Progenitor cell of endocrine pancreas (in vitro differentiated cells): ENCODE results near the gene SPIRE1. TPM values are rescaled to one million over a fixed set of nuclear protein-coding genes. Genes with fewer than 3 reads are reported as not detected.

Experiments used
- DNase-seq: peaks from one replicate; pipeline ENCODE4 v3.0.0; 2021; ENCODE audit warnings: low spot score; ENCODE audit not compliant: unreplicated experiment
- H3K27ac Mint-ChIP-seq: 2 replicates; pipeline ENCODE4 v1.8.0; 2021; ENCODE audit warnings: mild to moderate bottlenecking, moderate library complexity, mixed read lengths
- H3K27me3 Mint-ChIP-seq: 2 replicates; pipeline ENCODE4 v1.8.0; 2021; ENCODE audit warnings: mixed read lengths
- H3K36me3 Mint-ChIP-seq: 2 replicates; pipeline ENCODE4 v1.8.0; 2022; ENCODE audit warnings: mixed read lengths; ENCODE audit not compliant: insufficient read depth
- H3K4me1 Mint-ChIP-seq: 2 replicates; pipeline ENCODE4 v1.8.0; 2021; ENCODE audit warnings: low read depth, mixed read lengths
- H3K4me3 Mint-ChIP-seq: 2 replicates; pipeline ENCODE4 v1.8.0; 2021; ENCODE audit warnings: low read depth, mild to moderate bottlenecking, moderate library complexity, mixed read lengths
- H3K9me3 Mint-ChIP-seq: 2 replicates; pipeline ENCODE4 v1.8.0; 2021; ENCODE audit warnings: low read depth, mixed read lengths
- total RNA-seq: library from RNA; stranded (reverse); gene quantifications from 2 replicates; pipeline ENCODE4 v1.2.1, GENCODE V29; 2021
- TF ChIP-seq, protein P1 (sequence below): fragments of 200-600 bp; sonication (generic); IDR thresholded peaks from one replicate; pipeline ENCODE4 v1.5.0; 2021; ENCODE audit warnings: antibody characterized with exemption, mild to moderate bottlenecking; ENCODE audit not compliant: unreplicated experiment

The SPIRE1 gene
- total RNA-seq, 1 donor from 2014 or later = 24.6 TPM

DNA sequence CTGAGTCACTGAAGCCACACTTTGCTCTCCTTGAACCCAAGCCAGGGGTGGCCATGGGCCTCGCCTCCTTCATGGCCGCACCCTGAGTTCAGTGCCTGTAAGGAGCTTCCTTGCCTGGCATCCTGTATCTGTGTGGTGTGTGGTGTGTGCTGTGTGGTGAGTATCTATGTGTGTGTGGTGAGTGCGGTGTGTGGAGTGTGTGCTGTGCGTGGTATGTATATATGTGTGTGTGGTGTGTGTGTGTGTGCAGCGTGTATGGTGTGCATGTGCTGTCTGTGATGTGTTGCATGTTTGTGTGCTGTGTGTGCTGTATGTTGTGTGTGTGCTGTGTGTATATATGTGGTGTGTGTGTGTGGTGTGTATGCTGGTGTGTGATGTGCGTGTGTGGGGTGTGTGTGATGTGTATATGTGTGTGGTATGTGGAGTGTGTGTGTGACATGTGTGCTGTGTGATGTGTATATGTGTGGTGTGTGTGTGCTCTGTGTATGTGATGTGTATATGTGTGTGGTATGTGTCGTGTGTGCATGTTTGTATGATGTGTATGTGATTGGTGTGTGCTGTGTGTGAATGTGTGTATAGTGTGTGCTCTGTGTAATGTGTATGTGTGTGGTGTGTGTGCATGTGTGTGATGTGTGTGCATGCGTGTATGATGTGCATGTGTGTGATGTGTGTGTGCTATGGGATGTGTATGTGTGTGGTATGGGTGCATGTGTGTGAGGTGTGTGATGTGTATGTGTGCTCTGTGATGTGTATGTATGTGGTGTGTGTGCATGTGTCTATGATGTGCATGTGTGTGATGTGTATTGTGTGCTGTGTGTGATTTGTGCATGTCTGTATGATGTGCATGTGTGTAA is 227.5 kb downstream of the SPIRE1 start:
- Mint-ChIP-seq H3K27me3 (no peaks in the 10 kb centered on the region), H3K4me1 (no peaks in the 10 kb centered on the region), H3K27ac (no peak overlapping the region), H3K9me3 (no peaks in the 10 kb centered on the region), H3K36me3 (peaks cover 9% of the 10 kb centered on the region), H3K4me3 (no peak overlapping the region)
- TF ChIP-seq, protein P1, sequence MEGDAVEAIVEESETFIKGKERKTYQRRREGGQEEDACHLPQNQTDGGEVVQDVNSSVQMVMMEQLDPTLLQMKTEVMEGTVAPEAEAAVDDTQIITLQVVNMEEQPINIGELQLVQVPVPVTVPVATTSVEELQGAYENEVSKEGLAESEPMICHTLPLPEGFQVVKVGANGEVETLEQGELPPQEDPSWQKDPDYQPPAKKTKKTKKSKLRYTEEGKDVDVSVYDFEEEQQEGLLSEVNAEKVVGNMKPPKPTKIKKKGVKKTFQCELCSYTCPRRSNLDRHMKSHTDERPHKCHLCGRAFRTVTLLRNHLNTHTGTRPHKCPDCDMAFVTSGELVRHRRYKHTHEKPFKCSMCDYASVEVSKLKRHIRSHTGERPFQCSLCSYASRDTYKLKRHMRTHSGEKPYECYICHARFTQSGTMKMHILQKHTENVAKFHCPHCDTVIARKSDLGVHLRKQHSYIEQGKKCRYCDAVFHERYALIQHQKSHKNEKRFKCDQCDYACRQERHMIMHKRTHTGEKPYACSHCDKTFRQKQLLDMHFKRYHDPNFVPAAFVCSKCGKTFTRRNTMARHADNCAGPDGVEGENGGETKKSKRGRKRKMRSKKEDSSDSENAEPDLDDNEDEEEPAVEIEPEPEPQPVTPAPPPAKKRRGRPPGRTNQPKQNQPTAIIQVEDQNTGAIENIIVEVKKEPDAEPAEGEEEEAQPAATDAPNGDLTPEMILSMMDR = no peak
- no peak for DNase-seq

DNA sequence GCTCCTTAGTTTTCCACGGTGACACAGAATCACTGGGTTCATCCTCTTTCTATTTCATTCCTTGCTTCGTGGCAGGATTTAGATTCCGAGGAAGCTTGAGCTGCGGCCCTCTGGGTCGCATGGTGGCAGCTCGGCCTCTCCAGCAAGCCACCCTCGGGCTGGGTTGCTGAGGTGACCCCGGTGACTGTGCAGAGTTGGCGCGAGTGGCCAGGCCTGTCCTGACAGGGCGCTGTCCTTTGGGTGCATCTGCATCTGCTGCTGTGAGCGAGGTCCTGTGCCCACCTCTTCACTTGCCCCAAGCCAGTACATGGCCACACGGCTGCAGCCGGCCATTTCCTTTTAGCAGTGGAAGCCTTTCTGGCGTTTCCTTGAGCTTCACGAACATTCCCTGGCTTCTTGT is 228.4 kb downstream of the SPIRE1 start:
- Mint-ChIP-seq H3K27ac (no peak overlapping the region), H3K4me1 (no peaks in the 10 kb centered on the region), H3K9me3 (no peaks in the 10 kb centered on the region), H3K4me3 (no peak overlapping the region), H3K36me3 (peaks cover 7% of the 10 kb centered on the region), H3K27me3 (no peaks in the 10 kb centered on the region)
- TF ChIP-seq, protein P1 = no peak
- no peak for DNase-seq

DNA sequence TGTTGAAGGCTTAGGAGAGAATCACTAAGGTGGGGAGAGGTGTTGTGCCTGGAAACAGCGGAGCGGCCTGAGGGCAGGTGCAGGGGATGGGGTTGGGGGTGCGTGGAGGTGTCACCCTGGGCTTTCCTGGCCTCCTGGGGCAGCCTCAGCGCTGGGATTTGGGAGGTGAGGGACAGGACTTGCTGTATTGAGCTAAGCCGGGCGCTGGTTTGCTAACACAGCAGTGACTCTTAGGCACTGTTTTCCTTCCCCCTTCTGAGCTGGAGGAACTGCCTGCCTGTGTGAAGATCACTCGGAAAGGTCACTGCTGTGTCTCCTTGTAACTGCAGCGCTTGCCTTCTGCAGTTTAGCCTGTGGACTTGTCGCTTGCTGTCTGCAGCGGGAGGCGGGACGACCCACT is 229.0 kb downstream of the SPIRE1 start:
- peaks cover 4% of the 10 kb centered on the region for H3K36me3 Mint-ChIP-seq
- H3K27me3 Mint-ChIP-seq = no peaks in the 10 kb centered on the region
- no peaks in the 10 kb centered on the region for H3K9me3 Mint-ChIP-seq
- TF ChIP-seq, protein P1 = no peak
- no peak overlapping the region for H3K4me3 Mint-ChIP-seq
- no peak for DNase-seq
- no peaks in the 10 kb centered on the region for H3K4me1 Mint-ChIP-seq
- H3K27ac Mint-ChIP-seq = no peak overlapping the region

DNA sequence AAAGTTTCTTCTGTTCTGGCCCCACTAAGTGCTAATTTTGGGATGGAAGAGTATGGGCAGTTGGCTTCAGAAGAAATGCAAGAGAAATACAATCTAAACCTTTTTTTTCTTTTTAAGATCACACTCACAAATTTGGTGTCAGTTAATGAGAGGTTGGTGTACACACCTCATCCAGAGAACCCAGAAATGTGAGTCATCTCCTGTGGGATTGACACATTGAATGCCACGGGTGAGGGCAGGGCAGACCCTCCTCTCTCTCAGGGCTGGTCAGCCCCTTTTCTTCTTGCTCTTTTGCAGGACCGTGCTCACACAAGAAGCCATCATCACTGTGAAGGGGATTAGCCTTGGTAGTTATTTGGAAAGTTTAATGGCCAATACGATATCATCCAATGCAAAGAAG is 231.0 kb downstream of the SPIRE1 start:
- Mint-ChIP-seq H3K27ac (no peak overlapping the region), H3K4me3 (no peak overlapping the region), H3K9me3 (no peaks in the 10 kb centered on the region), H3K27me3 (no peaks in the 10 kb centered on the region), H3K4me1 (no peaks in the 10 kb centered on the region), H3K36me3 (no peaks in the 10 kb centered on the region)
- TF ChIP-seq, protein P1 = no peak
- no peak for DNase-seq

DNA sequence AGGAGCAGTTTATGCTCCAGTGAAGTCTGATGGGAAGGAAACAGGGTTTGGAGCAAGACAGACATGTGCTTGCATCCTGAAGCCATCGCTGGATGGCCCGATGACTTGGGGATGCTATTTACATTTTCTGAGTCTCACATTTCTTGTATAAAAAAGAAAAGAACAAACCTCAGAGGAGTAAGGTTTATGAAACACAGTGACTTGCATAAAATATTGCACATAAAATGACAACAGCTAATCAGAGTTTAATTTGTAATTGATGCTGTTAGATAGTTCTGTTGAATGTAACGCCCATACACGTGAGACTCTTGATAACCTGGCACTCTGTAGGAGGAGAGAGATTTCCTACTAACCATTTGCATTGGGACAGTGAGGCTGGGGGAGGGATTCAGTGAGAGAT is 233.7 kb downstream of the SPIRE1 start:
- H3K36me3 Mint-ChIP-seq = no peaks in the 10 kb centered on the region
- no peaks in the 10 kb centered on the region for H3K27me3 Mint-ChIP-seq
- H3K4me1 Mint-ChIP-seq = peaks cover 6% of the 10 kb centered on the region
- TF ChIP-seq, protein P1 = no peak
- DNase-seq = no peak
- no peaks in the 10 kb centered on the region for H3K9me3 Mint-ChIP-seq
- H3K4me3 Mint-ChIP-seq = no peak overlapping the region
- H3K27ac Mint-ChIP-seq = no peak overlapping the region
